ENCODE results near the gene USO1.
"Not testable (repeated sequence)": the region's sequence is repeated elsewhere in the genome, so short reads cannot be mapped to it uniquely, and the experiment has no call there.

The USO1 gene

GRCh38 chr4:75752637-75753036 is 28.3 kb downstream of the USO1 start:
- no peak for TF ChIP-seq POLR2A (IDR thresholded peaks at IDR 0.05; ENCODE audit: low read depth, low read length)
- FAIRE-seq (no peak), DNase-seq (ENCODE audit: insufficient read length, low spot score) (no peak)

GRCh38 chr4:75769036-75769435 is 44.7 kb downstream of the USO1 start:
- TF ChIP-seq POLR2A (IDR thresholded peaks at IDR 0.05; ENCODE audit: low read depth, low read length): no peak
- DNase-seq (ENCODE audit: insufficient read length, low spot score): no peak
- no peak for FAIRE-seq

GRCh38 chr4:75771607-75772006 is 47.2 kb downstream of the USO1 start:
- no peak for TF ChIP-seq POLR2A (IDR thresholded peaks at IDR 0.05; ENCODE audit: low read depth, low read length)
- no peak for FAIRE-seq

GRCh38 chr4:75777589-75777988 is 53.2 kb downstream of the USO1 start:
- TF ChIP-seq POLR2A (IDR thresholded peaks at IDR 0.05; ENCODE audit: low read depth, low read length): no peak

More at GRCh38 chr4:75771607-75772006, 47.2 kb downstream of the USO1 start:
- DNase-seq (ENCODE audit: insufficient read length, low spot score): no peak

GRCh38 chr4:75779105-75779757 is 54.9 kb downstream of the USO1 start:
- FAIRE-seq (no peak), DNase-seq (ENCODE audit: insufficient read length, low spot score) (no peak)
- no peak for TF ChIP-seq POLR2A (IDR thresholded peaks at IDR 0.05; ENCODE audit: low read depth, low read length)

More at GRCh38 chr4:75777589-75777988, 53.2 kb downstream of the USO1 start:
- DNase-seq (ENCODE audit: insufficient read length, low spot score) (no peak), FAIRE-seq (no peak)

- no peak for DNase-seq (ENCODE audit: insufficient read length, low spot score)
- no peak for TF ChIP-seq POLR2A (IDR thresholded peaks at IDR 0.05; ENCODE audit: low read depth, low read length)
- FAIRE-seq: peak; percentile 48
Observed at GRCh38 chr4:75781305-75781704, 56.9 kb downstream of the USO1 start.

GRCh38 chr4:75786526-75786925 is 62.1 kb downstream of the USO1 start:
- TF ChIP-seq POLR2A (IDR thresholded peaks at IDR 0.05; ENCODE audit: low read depth, low read length): no peak
- FAIRE-seq (no peak), DNase-seq (ENCODE audit: insufficient read length, low spot score) (no peak)

- TF ChIP-seq POLR2A (IDR thresholded peaks at IDR 0.05; ENCODE audit: low read depth, low read length): no peak
- FAIRE-seq (no peak), DNase-seq (ENCODE audit: insufficient read length, low spot score) (no peak)
Observed at GRCh38 chr4:75786938-75787337, 62.6 kb downstream of the USO1 start.

- DNase-seq (ENCODE audit: insufficient read length, low spot score) (no peak), FAIRE-seq (no peak)
- TF ChIP-seq POLR2A (IDR thresholded peaks at IDR 0.05; ENCODE audit: low read depth, low read length): no peak
Observed at GRCh38 chr4:75790024-75790423, 65.6 kb downstream of the USO1 start.

- no peak for TF ChIP-seq POLR2A (IDR thresholded peaks at IDR 0.05; ENCODE audit: low read depth, low read length)
- no peak for FAIRE-seq
- no peak for DNase-seq (ENCODE audit: insufficient read length, low spot score)
Observed at GRCh38 chr4:75800972-75801371, 76.6 kb downstream of the USO1 start.

GRCh38 chr4:75806035-75806434 is 81.7 kb downstream of the USO1 start:
- DNase-seq (ENCODE audit: insufficient read length, low spot score); FAIRE-seq: not testable (repeated sequence)

GRCh38 chr4:75817901-75818300 is 93.5 kb downstream of the USO1 start:
- no peak for DNase-seq (ENCODE audit: insufficient read length, low spot score)
- TF ChIP-seq POLR2A (IDR thresholded peaks at IDR 0.05; ENCODE audit: low read depth, low read length): no peak
- no peak for FAIRE-seq

- no peak for TF ChIP-seq POLR2A (IDR thresholded peaks at IDR 0.05; ENCODE audit: low read depth, low read length)
- FAIRE-seq: no peak
- no peak for DNase-seq (ENCODE audit: insufficient read length, low spot score)
Observed at GRCh38 chr4:75819121-75819520, 94.7 kb downstream of the USO1 start.

GRCh38 chr4:75820197-75820596 is 95.8 kb downstream of the USO1 start:
- FAIRE-seq: no peak
- DNase-seq (ENCODE audit: insufficient read length, low spot score): no peak
- no peak for TF ChIP-seq POLR2A (IDR thresholded peaks at IDR 0.05; ENCODE audit: low read depth, low read length)

GRCh38 chr4:75820676-75821075 is 96.3 kb downstream of the USO1 start:
- FAIRE-seq (no peak), DNase-seq (ENCODE audit: insufficient read length, low spot score) (no peak)
- TF ChIP-seq POLR2A (IDR thresholded peaks at IDR 0.05; ENCODE audit: low read depth, low read length): no peak

- TF ChIP-seq POLR2A (IDR thresholded peaks at IDR 0.05; ENCODE audit: low read depth, low read length): no peak
- DNase-seq (ENCODE audit: insufficient read length, low spot score): no peak
- FAIRE-seq: no peak
Observed at GRCh38 chr4:75821216-75821615, 96.8 kb downstream of the USO1 start.
